Gastroesophageal sphincter (tissue), 4 donors: ENCODE results near the gene C4orf46. TPM values are rescaled to one million over a fixed set of nuclear protein-coding genes. Genes with fewer than 3 reads are reported as not detected.

Source experiments
- ATAC-seq: fragments of 150-250 bp; one replicate; pipeline ENCODE4 v1.9.1; 2016; ENCODE audit warnings: mild to moderate bottlenecking, moderate library complexity
- H3K27ac ChIP-seq, 4 donors: fragments of 200-600 bp; sonication (generic) in 3 of 4; 1 replicate in 3 of 4; 2 replicates in 1 of 4; pipeline ENCODE4 v1.5.1; 2016 to 2019
- H3K27me3 ChIP-seq: fragments of 200-600 bp; sonication (generic); one replicate; pipeline ENCODE4 v1.5.1; 2019
- H3K36me3 ChIP-seq, 2 donors: fragments of 200-600 bp; sonication (generic); one replicate each; pipeline ENCODE4 v1.5.1; 2019; ENCODE audit warnings: control low read depth in 1 of 2
- H3K4me1 ChIP-seq, 3 donors: fragments of 200-600 bp; sonication (generic); 1 replicate in 2 of 3; 2 replicates in 1 of 3; pipeline ENCODE4 v1.5.1; 2016 to 2019; ENCODE audit warnings: control low read depth in 2 of 3
- H3K4me3 ChIP-seq, 2 donors: fragments of 200-600 bp; sonication (generic); one replicate each; pipeline ENCODE4 v1.5.1; 2019; ENCODE audit warnings: mild to moderate bottlenecking in 1 of 2, moderate library complexity in 1 of 2
- H3K9me3 ChIP-seq, 3 donors: fragments of 200-600 bp; sonication (generic); one replicate each; pipeline ENCODE4 v1.5.1; 2017 to 2019; ENCODE audit warnings: control low read depth in 2 of 3
- EP300 ChIP-seq: sonication (generic); formaldehyde crosslinking; IDR thresholded peaks from one replicate; pipeline ENCODE4 v1.6.1; 2017; ENCODE audit warnings: antibody characterized with exemption, mild to moderate bottlenecking
- POLR2A ChIP-seq, 2 donors: fragments of 450-650 bp; IDR thresholded peaks; one replicate each; pipeline ENCODE4 v1.6.1; 2017; ENCODE audit warnings: antibody characterized with exemption in 2 of 2, mild to moderate bottlenecking in 2 of 2, moderate library complexity in 1 of 2
- POLR2AphosphoS5 ChIP-seq: sonication (generic); formaldehyde crosslinking; IDR thresholded peaks from one replicate; pipeline ENCODE4 v1.6.1; 2017; ENCODE audit warnings: antibody characterized with exemption
- WGBS, 2 donors: methylation state at CpG; one replicate each; pipeline ENCODE4 v1.1.5; 2018; ENCODE audit warnings: low coverage in 1 of 2; 5-methylcytosine and 5-hydroxymethylcytosine counted together
- total RNA-seq, 4 donors: library from RNA; depleted of rRNA; stranded (reverse); fragments of >200 nt; gene quantifications; one replicate each; pipeline ENCODE4 v1.1.0, GENCODE V29; 2016
- TF ChIP-seq, protein P1 (sequence below), 4 experiments: fragments of 200-600 bp in 2 of 4; fragments of 450-650 bp in 2 of 4; sonication (generic) in 1 of 4; IDR thresholded peaks; one replicate each; pipeline ENCODE4 v1.5.1; 2017 to 2019; ENCODE audit warnings: antibody characterized with exemption in 4 of 4, mild to moderate bottlenecking in 2 of 4, moderate library complexity in 2 of 4

The C4orf46 gene
- total RNA-seq, 4 donors from 2014 or later: 2.8 to 4.2 (median 3.6) TPM

DNA sequence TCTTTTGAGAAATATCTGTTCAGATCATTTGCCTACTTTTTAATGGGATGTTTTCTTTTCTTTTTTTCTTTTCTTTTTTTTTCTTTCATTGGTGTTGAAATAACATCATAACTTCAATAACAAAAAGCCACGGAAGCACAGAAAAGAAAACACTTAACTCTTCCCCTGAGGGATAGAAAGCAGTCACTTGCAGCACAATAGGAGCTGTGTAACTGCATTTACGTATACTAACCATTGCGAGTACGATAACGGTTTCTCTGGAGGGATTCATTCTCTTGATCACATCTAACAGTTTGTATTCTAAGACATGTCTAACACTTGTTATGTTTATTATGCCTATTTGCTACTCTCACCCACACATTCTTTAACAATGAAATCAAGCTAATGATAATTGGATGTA is 27.3 kb downstream of the C4orf46 start:
- Histone ChIP-seq H3K27me3 (peaks cover 5% of the 10 kb centered on the region), H3K27ac (no peak overlapping the region), H3K36me3 (no peaks in the 10 kb centered on the region), H3K4me3 (no peak overlapping the region), H3K9me3 (no peaks in the 10 kb centered on the region), H3K4me1 (no peaks in the 10 kb centered on the region)
- TF ChIP-seq, protein P1, sequence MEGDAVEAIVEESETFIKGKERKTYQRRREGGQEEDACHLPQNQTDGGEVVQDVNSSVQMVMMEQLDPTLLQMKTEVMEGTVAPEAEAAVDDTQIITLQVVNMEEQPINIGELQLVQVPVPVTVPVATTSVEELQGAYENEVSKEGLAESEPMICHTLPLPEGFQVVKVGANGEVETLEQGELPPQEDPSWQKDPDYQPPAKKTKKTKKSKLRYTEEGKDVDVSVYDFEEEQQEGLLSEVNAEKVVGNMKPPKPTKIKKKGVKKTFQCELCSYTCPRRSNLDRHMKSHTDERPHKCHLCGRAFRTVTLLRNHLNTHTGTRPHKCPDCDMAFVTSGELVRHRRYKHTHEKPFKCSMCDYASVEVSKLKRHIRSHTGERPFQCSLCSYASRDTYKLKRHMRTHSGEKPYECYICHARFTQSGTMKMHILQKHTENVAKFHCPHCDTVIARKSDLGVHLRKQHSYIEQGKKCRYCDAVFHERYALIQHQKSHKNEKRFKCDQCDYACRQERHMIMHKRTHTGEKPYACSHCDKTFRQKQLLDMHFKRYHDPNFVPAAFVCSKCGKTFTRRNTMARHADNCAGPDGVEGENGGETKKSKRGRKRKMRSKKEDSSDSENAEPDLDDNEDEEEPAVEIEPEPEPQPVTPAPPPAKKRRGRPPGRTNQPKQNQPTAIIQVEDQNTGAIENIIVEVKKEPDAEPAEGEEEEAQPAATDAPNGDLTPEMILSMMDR (IDR thresholded peaks at IDR 0.05): no peak
- no peak for TF ChIP-seq POLR2AphosphoS5
- no peak for TF ChIP-seq EP300
- TF ChIP-seq POLR2A (IDR thresholded peaks at IDR 0.05): no peak
- 79 to 90% methylated on average over 4 to 5 of the region's 5 CpGs for WGBS, 2 donors
- no peak for ATAC-seq

DNA sequence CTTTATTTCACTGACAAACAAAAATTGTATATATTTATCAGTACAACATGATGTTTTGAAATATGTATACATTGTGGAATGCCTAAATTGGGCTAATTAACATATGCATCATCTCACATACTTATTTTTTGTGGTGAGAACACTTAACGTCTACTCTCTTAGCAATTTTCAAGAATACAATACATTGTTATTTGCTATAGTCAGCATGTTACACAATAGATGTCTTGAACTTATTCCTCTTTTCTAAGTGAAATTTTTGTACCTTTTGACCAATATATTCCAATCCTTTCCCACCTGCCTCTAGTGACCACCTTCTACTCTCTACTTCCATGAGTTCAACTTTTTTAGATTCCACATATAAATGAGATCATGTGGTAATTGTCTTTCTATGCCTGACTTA is 35.1 kb downstream of the C4orf46 start:
- no peak overlapping the region for H3K27ac ChIP-seq
- ATAC-seq: no peak
- no peaks in the 10 kb centered on the region for H3K36me3 ChIP-seq
- TF ChIP-seq, protein P1 (IDR thresholded peaks at IDR 0.05): no peak
- no peak for TF ChIP-seq POLR2A (IDR thresholded peaks at IDR 0.05)
- TF ChIP-seq EP300: no peak
- TF ChIP-seq POLR2AphosphoS5: no peak
- no peaks in the 10 kb centered on the region for H3K9me3 ChIP-seq
- no peaks in the 10 kb centered on the region for H3K27me3 ChIP-seq
- no peaks in the 10 kb centered on the region for H3K4me1 ChIP-seq
- 80 to 89% methylated on average over 1 of the region's 1 CpG for WGBS, 2 donors
- no peak overlapping the region for H3K4me3 ChIP-seq

DNA sequence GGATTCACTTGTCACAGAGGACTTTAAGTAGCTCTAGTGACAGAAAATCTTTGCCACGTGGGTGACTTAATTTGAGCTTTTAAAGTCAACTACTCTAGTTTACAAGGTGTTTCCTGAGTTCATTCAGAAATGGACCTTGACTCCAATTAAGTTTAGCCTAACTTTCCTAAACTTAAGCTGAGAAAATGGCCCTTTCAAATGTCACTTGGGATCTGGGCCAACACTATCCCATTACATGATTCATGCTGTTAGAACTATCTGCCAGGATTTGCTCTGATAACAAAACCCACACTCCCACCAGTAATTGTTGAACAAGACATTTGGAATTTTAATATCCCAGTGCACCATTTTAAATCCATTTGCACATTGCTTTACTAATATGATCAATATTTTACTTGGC is 40.8 kb downstream of the C4orf46 start:
- no peaks in the 10 kb centered on the region for H3K36me3 ChIP-seq
- no peak for TF ChIP-seq POLR2AphosphoS5
- H3K27ac ChIP-seq: no peak overlapping the region
- H3K4me3 ChIP-seq: no peak overlapping the region
- no peak for ATAC-seq
- H3K4me1 ChIP-seq: no peaks in the 10 kb centered on the region
- WGBS, 2 donors: 50 to 71% methylated on average over 1 of the region's 1 CpG
- no peaks in the 10 kb centered on the region for H3K9me3 ChIP-seq
- no peaks in the 10 kb centered on the region for H3K27me3 ChIP-seq

DNA sequence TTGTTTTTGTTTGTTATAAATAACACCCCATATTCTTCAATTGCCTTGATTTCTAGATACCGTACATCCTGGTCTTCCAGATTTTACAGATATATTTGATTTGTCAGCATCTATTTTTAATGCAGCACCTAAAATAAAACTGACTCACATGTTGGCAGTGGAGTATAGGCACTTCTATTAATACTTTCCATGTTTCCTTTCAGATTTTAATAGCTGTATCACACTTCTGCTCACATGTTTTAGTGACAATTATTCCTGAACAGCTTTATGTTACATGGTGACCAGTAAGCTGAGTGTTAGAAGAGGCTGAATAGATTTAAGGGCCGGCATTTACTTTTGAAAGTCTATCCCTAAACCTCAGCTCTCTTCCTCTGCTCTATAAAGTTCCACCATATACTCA is 46.1 kb downstream of the C4orf46 start:
- ATAC-seq: no peak
- no peaks in the 10 kb centered on the region for H3K27me3 ChIP-seq
- TF ChIP-seq, protein P1 (IDR thresholded peaks at IDR 0.05): no peak
- no peak for TF ChIP-seq POLR2A (IDR thresholded peaks at IDR 0.05)
- TF ChIP-seq EP300: no peak
- TF ChIP-seq POLR2AphosphoS5: no peak
- 56 to 73% methylated on average over 2 of the region's 2 CpGs for WGBS, 2 donors
- no peak overlapping the region for H3K4me3 ChIP-seq
- no peaks in the 10 kb centered on the region for H3K4me1 ChIP-seq
- H3K36me3 ChIP-seq: no peaks in the 10 kb centered on the region
- no peak overlapping the region for H3K27ac ChIP-seq
- H3K9me3 ChIP-seq: no peaks in the 10 kb centered on the region

DNA sequence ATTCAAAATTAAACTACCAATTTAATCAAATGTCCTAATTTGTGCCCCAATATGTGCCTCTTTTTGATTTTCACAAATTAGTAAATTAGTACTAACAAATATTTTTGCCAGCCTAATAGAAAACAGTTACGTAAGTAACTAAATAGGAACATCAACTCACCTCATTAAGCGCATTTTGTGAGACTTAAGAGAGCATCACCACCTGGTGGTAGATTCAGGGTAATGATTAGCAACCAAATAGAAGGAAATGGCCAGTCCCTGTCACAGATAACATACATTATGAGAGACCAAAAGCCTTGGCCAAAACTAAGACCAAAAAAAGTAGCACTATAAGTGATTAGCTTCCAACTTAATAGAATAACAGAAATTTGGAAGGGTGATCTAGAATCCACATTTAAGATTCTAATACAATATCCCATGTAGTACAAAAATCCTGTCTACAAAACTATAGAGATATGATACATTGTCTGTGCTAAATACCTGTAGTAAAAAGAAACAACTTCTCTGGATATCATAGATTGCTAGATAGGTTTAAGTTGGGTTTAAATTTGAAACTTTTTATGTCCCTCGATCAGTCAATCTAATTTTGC is 46.7 kb downstream of the C4orf46 start:
- Histone ChIP-seq H3K4me3 (no peak overlapping the region), H3K9me3 (no peaks in the 10 kb centered on the region), H3K27me3 (no peaks in the 10 kb centered on the region), H3K27ac (no peak overlapping the region), H3K4me1 (no peaks in the 10 kb centered on the region), H3K36me3 (no peaks in the 10 kb centered on the region)
- TF ChIP-seq POLR2AphosphoS5: no peak
- TF ChIP-seq, protein P1 (IDR thresholded peaks at IDR 0.05): peak; percentile 34 to 68 (median 62)
- no peak for TF ChIP-seq EP300
- 33 to 58% methylated on average over 2 to 3 of the region's 3 CpGs for WGBS, 2 donors
- peak; percentile 50 for ATAC-seq
